IPS-20b (cell line): ENCODE measurements around the gene UPF1.
"Not testable (repeated sequence)": the region's sequence is repeated elsewhere in the genome, so short reads cannot be mapped to it uniquely, and the experiment has no call there.

ENCODE experiments used
- H3K27ac ChIP-seq: one replicate; pipeline ENCODE4 v1.5.1; 2013; ENCODE audit warnings: low read length
- H3K27me3 ChIP-seq: 2 replicates; pipeline ENCODE4 v1.6.1; 2013; ENCODE audit warnings: mild to moderate bottlenecking, low read length, inconsistent platforms; ENCODE audit not compliant: insufficient read depth
- H3K36me3 ChIP-seq: 2 replicates; pipeline ENCODE4 v1.6.1; 2013; ENCODE audit warnings: low read depth, mild to moderate bottlenecking, inconsistent platforms, low read length, moderate library complexity; ENCODE audit not compliant: insufficient read depth
- H3K4me1 ChIP-seq: 2 replicates; pipeline ENCODE4 v1.6.1; 2013; ENCODE audit warnings: mild to moderate bottlenecking, control low read depth, inconsistent platforms, low read length, moderate library complexity; ENCODE audit not compliant: insufficient read depth
- H3K4me3 ChIP-seq: 2 replicates; pipeline ENCODE4 v1.5.1; 2013; ENCODE audit warnings: mild to moderate bottlenecking, low read length, inconsistent platforms
- H3K9ac ChIP-seq: 2 replicates; pipeline ENCODE4 v1.6.1; 2013; ENCODE audit warnings: low read depth, mild to moderate bottlenecking, inconsistent platforms, low read length, moderate library complexity
- H3K9me3 ChIP-seq: 2 replicates; pipeline ENCODE4 v1.6.1; 2013; ENCODE audit warnings: mild to moderate bottlenecking, low read depth, low read length, inconsistent platforms; ENCODE audit not compliant: insufficient read depth

Gene UPF1

DNA sequence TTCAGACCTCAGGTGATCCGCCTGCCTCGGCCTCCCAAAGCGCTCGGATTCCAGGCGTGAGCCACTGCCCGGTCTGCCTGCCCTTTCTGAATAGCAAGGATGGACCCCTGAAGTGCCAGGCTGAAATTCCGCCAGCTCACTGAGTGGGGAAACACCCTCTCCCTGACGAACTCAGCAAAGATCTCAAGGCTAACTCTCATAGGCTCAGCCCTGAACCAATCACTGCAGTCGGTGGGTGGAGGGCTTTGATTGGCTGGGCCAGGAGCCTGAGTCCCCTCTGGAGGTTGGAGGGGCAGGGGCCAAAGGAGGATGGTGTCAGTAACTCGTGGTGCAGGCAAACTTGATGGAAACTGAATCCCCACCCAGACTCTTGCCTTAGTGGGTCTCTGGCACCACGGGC lies 29.4 kb upstream of the UPF1 start:
- no peaks in the 10 kb centered on the region for H3K36me3 ChIP-seq
- H3K9me3 ChIP-seq = no peaks in the 10 kb centered on the region
- no peak overlapping the region for H3K9ac ChIP-seq
- H3K4me3 ChIP-seq = no peak overlapping the region
- no peak overlapping the region for H3K27ac ChIP-seq
- H3K4me1 ChIP-seq = no peaks in the 10 kb centered on the region
- H3K27me3 ChIP-seq = peaks cover 63% of the 10 kb centered on the region

DNA sequence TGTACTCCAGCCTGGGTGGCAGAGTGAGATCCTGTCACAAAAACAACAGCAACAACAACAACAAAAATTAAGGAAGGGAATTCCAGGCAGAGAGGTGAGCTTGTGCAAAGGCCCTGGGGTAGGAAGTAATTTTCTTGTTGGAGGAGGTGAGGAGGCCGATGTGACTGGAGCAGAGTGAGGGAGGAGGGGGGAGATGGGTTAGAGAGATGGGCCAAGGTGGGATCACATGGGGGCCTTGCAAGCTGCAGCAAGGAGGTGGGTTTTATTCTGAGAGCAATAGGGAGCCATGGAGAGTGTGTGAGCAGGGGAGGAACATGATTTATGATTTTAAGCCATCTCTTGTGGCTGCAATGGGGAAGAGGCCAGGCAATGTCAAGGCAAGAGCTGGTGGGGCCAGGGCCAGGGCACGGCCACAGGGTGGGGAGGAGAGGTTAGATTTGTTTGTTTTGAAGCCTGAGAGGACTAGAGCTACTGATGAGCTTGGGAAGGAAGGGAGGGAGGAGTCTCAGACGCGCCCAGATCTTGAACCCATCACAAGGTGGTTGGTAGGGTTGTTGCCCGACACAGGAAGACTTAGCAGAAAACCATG lies 28.1 kb upstream of the UPF1 start:
- no peaks in the 10 kb centered on the region for H3K4me1 ChIP-seq

GRCh38 chr19:18804139-18804601 lies 27.6 kb upstream of the UPF1 start:
- Histone ChIP-seq H3K4me3 (no peak overlapping the region), H3K36me3 (no peaks in the 10 kb centered on the region), H3K27ac (no peak overlapping the region), H3K9ac (no peak overlapping the region), H3K27me3 (peaks cover 63% of the 10 kb centered on the region), H3K9me3 (no peaks in the 10 kb centered on the region), H3K4me1 (no peaks in the 10 kb centered on the region)

More for the DNA sequence above, 28.1 kb upstream of the UPF1 start:
- no peak overlapping the region for H3K4me3 ChIP-seq
- H3K36me3 ChIP-seq = no peaks in the 10 kb centered on the region
- H3K27me3 ChIP-seq = peaks cover 63% of the 10 kb centered on the region
- H3K9ac ChIP-seq = no peak overlapping the region
- no peak overlapping the region for H3K27ac ChIP-seq
- H3K9me3 ChIP-seq = no peaks in the 10 kb centered on the region

- H3K9ac ChIP-seq = no peak overlapping the region
Observed at GRCh38 chr19:18804643-18805042, 27.1 kb upstream of the UPF1 start.

GRCh38 chr19:18807861-18808331 lies 23.9 kb upstream of the UPF1 start:
- H3K27me3 ChIP-seq = peaks cover 54% of the 10 kb centered on the region

More at GRCh38 chr19:18804643-18805042, 27.1 kb upstream of the UPF1 start:
- Histone ChIP-seq H3K27ac (no peak overlapping the region), H3K36me3 (no peaks in the 10 kb centered on the region), H3K4me3 (no peak overlapping the region), H3K9me3 (no peaks in the 10 kb centered on the region), H3K4me1 (no peaks in the 10 kb centered on the region), H3K27me3 (peaks cover 63% of the 10 kb centered on the region)

DNA sequence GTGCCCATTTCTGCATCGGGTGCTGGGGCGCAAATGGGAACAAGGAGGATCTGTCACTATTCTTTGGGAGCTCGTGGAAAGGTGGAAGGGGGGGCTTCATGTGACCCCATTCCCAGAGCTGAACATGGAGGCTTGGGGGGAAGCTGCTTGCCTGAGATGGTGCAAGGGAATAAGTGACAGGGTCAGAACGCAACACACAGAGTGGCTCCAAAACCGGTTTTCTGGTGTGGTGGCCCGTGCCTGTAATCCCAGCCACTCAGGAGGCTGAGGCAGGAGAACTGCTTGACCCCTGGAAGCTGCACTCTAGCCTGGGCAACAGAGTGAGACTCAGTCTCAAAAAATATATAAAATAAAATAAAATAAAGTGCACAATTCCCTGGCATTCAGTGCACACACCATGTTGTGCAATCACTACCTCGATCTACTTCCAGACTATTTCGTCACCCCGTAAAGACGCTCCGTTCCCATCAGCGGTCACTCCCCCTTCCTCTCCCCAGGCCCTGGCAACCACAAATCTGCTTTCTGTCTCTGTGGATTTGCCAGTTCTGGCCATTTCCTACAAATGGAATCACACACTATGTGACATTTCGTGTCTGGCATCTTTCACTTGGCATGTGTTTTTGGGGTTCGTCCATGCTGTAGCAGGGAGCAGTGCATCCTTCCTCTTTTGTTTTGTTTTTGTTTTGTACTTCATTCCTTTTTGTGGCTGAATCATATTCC lies 22.4 kb upstream of the UPF1 start:
- no peaks in the 10 kb centered on the region for H3K9me3 ChIP-seq
- H3K27me3 ChIP-seq = peaks cover 66% of the 10 kb centered on the region
- no peaks in the 10 kb centered on the region for H3K36me3 ChIP-seq
- no peaks in the 10 kb centered on the region for H3K4me1 ChIP-seq
- no peak overlapping the region for H3K9ac ChIP-seq
- H3K4me3 ChIP-seq = no peak overlapping the region
- no peak overlapping the region for H3K27ac ChIP-seq

More at GRCh38 chr19:18807861-18808331, 23.9 kb upstream of the UPF1 start:
- no peak overlapping the region for H3K9ac ChIP-seq
- H3K4me1 ChIP-seq = no peaks in the 10 kb centered on the region
- H3K9me3 ChIP-seq = no peaks in the 10 kb centered on the region
- H3K36me3 ChIP-seq = no peaks in the 10 kb centered on the region
- H3K4me3 ChIP-seq = no peak overlapping the region
- no peak overlapping the region for H3K27ac ChIP-seq

DNA sequence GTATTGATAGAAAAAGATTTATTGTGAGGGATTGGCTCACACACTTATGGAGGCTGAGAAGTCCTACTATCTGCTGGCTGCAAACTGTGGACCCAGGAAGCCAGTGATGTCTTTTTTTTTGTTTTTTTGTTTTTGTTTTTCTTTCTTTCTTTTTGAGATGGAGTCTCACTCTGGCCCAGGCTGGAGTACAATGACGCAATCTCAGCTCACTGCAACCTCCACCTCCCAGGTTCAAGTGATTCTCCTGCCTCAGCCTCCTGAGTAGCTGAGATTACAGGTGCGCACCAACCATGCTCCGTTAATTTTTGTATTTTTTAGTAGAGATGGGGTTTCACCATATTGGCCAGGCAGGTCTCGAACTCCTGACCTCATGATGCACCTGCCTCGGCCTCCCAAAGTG lies 20.1 kb upstream of the UPF1 start:
- H3K9me3 ChIP-seq, H3K4me1 ChIP-seq, H3K9ac ChIP-seq, H3K27ac ChIP-seq, H3K4me3 ChIP-seq, H3K36me3 ChIP-seq: not testable (repeated sequence)
- H3K27me3 ChIP-seq = peaks cover 58% of the 10 kb centered on the region

GRCh38 chr19:18814063-18814462 lies 17.7 kb upstream of the UPF1 start:
- Histone ChIP-seq H3K9me3 (no peaks in the 10 kb centered on the region), H3K36me3 (no peaks in the 10 kb centered on the region), H3K9ac (no peak overlapping the region), H3K27me3 (peaks cover 45% of the 10 kb centered on the region), H3K4me3 (no peak overlapping the region), H3K27ac (no peak overlapping the region), H3K4me1 (no peaks in the 10 kb centered on the region)

DNA sequence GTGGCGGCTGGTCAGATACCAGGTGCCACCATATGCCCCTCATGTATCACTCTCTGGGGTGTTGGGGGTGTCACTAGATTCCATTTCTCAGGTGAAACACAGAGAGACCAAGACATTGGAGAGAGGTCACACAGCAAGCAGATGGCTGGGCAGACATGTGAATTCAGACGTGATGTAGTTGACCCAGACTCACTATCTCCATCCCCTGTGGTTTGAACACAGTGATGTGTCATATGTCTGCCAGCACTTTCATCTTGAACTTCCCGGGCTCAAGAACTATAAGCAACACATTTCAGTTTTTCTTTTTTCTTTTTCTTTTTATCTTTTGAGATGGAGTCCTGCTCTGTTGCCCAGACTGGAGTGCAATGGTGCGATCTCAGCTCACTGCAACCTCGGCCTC lies 16.1 kb upstream of the UPF1 start:
- Histone ChIP-seq H3K36me3 (no peaks in the 10 kb centered on the region), H3K4me1 (no peaks in the 10 kb centered on the region), H3K27me3 (peaks cover 36% of the 10 kb centered on the region), H3K9ac (no peak overlapping the region), H3K9me3 (no peaks in the 10 kb centered on the region), H3K4me3 (no peak overlapping the region), H3K27ac (no peak overlapping the region)

- not testable (repeated sequence) for H3K27ac ChIP-seq, H3K4me1 ChIP-seq, H3K4me3 ChIP-seq, H3K9me3 ChIP-seq, H3K36me3 ChIP-seq, H3K9ac ChIP-seq
- H3K27me3 ChIP-seq = peaks cover 36% of the 10 kb centered on the region
Observed at GRCh38 chr19:18816645-18817044, 15.1 kb upstream of the UPF1 start.

DNA sequence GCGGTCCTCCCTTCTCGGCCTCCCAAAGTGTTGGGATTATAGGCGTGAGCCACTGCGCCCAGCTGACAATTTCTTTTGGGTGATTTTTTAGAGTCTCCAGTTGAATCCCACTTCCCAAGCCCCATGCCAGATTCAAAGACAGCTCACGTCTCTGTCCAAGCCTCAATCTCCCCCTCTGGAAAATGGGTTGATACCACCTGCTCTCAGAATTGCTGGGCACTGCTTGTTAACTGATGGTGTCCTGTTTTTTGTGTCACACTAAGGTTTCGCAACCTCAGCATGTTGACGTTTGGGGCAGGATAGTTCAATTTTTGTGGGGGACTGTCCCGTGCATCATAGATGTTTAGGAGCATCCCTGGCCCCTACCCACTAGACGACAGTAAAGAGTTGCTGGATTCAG lies 14.2 kb upstream of the UPF1 start:
- H3K27me3 ChIP-seq = peaks cover 31% of the 10 kb centered on the region
- H3K4me3 ChIP-seq = no peak overlapping the region
- H3K4me1 ChIP-seq = no peaks in the 10 kb centered on the region
- no peaks in the 10 kb centered on the region for H3K36me3 ChIP-seq
- no peaks in the 10 kb centered on the region for H3K9me3 ChIP-seq
- no peak overlapping the region for H3K9ac ChIP-seq
- no peak overlapping the region for H3K27ac ChIP-seq

- Histone ChIP-seq H3K36me3 (no peaks in the 10 kb centered on the region), H3K4me3 (no peak overlapping the region), H3K9me3 (no peaks in the 10 kb centered on the region; the same call in 1 of the 2 replicates), H3K27ac (no peak overlapping the region), H3K9ac (no peak overlapping the region), H3K27me3 (peaks cover 10% of the 10 kb centered on the region), H3K4me1 (peaks cover 3% of the 10 kb centered on the region)
Observed at GRCh38 chr19:18828786-18829185, 3.0 kb upstream of the UPF1 start.
